Measurements from ENCODE around the gene SOX18. TPM values are rescaled to one million over a fixed set of nuclear protein-coding genes. Genes with fewer than 3 reads are reported as not detected.

Gene SOX18
- total RNA-seq, 1 donor from 2014 or later: 48.3 TPM

DNA sequence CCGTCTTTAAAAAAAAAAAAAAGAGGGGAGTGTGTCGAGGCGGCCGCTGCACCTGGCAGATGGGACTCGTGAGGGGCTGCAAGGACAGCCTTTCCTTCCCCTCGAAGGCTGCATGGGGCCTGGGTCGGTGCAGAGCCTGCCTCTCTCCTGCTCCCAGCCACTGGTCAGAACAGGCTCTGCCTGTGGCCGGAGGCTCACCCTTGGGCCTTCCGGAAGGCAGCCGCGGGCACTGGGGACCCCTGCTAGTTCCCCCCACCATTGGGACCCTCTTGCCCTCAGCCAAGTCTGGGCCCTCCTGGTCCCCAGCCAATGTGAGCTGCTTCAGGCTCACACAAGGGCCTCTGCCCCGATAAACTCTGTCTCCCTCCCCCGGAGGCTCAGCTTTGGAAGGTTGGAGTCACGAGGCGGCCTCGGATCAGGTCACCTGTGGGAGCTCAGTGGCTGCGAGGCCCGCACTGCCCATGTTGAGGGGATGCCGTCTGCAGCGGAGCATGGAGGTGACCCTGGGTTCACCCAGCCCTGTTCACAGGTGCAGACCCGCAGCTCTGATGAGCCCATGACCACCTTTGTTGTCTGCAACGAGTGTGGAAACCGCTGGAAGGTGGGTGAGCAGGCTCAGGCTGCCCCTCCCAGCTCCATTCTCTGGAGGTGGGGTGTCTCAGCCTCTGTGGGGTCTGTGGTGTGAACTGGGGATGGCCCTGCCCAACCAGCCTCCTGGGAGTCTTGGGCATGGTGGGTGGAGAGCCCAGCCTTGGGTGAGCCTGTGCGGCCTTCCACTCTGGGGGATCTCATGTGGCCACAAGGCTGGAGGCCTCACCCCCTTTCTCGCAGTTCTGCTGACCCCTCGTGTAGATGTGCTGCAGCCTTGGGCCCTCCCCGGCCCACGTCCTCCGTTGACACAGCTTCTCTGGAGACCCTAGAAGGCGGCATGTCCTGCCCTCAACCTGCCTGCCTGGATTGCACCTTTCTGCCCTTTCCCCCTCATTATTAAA lies 22.2 kb upstream of the SOX18 start:
- H3K4me3 ChIP-seq: no peak overlapping the region
- ATAC-seq (no peak), DNase-seq (no peak)
- H3K27ac ChIP-seq: no peak overlapping the region
- peaks cover 11% of the 10 kb centered on the region for H3K4me1 ChIP-seq
- TF ChIP-seq, protein P1, sequence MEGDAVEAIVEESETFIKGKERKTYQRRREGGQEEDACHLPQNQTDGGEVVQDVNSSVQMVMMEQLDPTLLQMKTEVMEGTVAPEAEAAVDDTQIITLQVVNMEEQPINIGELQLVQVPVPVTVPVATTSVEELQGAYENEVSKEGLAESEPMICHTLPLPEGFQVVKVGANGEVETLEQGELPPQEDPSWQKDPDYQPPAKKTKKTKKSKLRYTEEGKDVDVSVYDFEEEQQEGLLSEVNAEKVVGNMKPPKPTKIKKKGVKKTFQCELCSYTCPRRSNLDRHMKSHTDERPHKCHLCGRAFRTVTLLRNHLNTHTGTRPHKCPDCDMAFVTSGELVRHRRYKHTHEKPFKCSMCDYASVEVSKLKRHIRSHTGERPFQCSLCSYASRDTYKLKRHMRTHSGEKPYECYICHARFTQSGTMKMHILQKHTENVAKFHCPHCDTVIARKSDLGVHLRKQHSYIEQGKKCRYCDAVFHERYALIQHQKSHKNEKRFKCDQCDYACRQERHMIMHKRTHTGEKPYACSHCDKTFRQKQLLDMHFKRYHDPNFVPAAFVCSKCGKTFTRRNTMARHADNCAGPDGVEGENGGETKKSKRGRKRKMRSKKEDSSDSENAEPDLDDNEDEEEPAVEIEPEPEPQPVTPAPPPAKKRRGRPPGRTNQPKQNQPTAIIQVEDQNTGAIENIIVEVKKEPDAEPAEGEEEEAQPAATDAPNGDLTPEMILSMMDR (IDR thresholded peaks at IDR 0.05): no peak
- no peaks in the 10 kb centered on the region for H3K9me3 ChIP-seq
- H3K27me3 ChIP-seq (ENCODE audit: low read depth): no peaks in the 10 kb centered on the region
- intact Hi-C loops (cut with DNase I): no loop called here
- peaks cover 45% of the 10 kb centered on the region for H3K36me3 ChIP-seq

DNA sequence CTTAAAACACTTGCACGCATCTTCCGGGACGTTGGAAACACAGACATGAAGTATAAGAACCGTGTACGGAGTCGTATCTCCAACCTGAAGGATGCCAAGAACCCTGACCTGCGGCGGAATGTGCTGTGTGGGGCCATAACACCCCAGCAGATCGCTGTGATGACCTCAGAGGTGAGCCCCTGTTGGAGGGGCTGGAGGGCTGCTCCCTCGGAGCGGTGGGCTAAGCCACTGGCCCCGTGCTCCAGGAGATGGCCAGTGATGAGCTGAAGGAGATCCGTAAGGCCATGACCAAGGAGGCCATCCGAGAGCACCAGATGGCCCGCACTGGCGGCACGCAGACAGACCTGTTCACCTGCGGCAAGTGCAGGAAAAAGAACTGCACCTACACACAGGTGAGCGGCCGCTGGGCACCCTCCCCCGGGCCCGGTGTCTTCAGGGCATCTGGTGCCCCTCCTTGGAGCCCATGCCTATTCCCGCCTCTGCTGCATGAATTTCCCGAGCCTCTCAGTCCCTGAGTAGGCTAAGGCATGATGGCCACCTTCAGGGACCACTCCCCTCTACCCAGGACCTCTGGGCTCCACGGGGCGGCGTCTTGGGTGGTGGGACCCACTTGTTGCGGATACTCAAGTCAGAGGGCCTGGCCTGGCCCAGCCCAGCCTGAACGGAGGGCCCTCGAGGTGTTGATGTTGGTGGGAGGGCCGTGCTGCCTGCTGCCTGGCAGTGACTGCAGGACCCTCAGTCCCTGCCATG lies 21.0 kb upstream of the SOX18 start:
- no peak overlapping the region for H3K27ac ChIP-seq
- H3K4me1 ChIP-seq: peaks cover 12% of the 10 kb centered on the region
- intact Hi-C loops (cut with DNase I): no loop called here
- peak; percentile 50 for DNase-seq
- no peaks in the 10 kb centered on the region for H3K9me3 ChIP-seq
- TF ChIP-seq, protein P1 (IDR thresholded peaks at IDR 0.05): no peak
- no peak overlapping the region for H3K4me3 ChIP-seq
- ATAC-seq: no peak
- H3K27me3 ChIP-seq (ENCODE audit: low read depth): no peaks in the 10 kb centered on the region
- H3K36me3 ChIP-seq: peaks cover 37% of the 10 kb centered on the region

DNA sequence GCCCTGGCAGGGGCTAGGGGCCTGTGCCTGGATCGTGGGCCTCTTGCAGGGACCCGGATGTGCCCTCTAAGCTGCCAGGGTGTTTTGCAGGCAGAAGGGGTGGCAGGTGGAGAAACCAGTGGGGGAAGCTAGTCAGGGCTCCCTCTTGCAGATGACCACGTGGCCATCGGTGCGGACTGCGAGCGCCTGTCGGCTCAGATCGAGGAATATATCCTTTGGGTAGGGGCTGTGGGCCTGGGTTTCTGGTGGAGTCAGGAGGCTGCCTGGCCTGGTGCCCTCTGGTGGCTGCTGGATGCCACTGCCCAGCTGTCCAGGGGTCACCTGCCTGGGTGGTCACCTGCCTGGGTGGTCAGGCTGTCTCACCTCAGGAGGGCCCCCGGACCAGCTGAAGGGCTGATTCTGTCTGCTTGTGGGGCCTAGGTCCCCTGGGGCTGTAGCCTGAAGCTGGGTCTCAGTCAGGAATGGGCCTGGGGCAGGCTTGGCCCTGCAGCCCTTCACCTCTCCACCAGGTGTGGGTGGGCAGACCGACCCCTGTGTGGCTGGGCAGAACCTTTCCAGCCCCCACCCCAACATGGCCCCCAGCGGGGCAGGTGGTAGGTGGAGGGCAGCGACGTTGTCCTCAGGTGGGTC lies 20.3 kb upstream of the SOX18 start:
- H3K4me3 ChIP-seq: no peak overlapping the region
- intact Hi-C loops (cut with DNase I): no loop called here
- DNase-seq: peak; percentile 63

DNA sequence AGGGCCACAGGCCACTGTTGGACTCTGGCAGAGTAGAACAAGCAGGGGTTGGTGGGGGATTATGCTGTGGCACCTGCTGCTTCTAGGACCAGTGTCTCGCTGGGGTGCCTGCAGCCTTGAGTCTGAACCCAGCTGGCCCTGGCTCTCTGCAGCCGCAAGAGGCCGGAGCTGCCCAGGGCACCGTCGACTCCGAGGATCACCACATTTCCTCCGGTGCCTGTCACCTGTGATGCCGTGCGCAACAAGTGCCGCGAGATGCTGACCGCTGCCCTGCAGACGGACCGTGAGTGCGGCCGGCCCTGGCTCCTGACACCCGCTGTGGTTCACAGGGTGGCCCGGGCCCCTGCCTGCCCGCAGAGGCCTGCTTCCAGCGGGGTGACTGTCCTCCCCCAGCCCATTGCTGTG lies 19.8 kb upstream of the SOX18 start:
- Histone ChIP-seq H3K27me3 (ENCODE audit: low read depth) (no peaks in the 10 kb centered on the region), H3K9me3 (no peaks in the 10 kb centered on the region), H3K4me3 (no peak overlapping the region), H3K4me1 (peaks cover 17% of the 10 kb centered on the region), H3K27ac (no peak overlapping the region), H3K36me3 (peaks cover 25% of the 10 kb centered on the region)
- TF ChIP-seq, protein P1 (IDR thresholded peaks at IDR 0.05): no peak
- ATAC-seq (no peak), DNase-seq (no peak)
- intact Hi-C loops (cut with DNase I): no loop called here

More for the DNA sequence above, 20.3 kb upstream of the SOX18 start:
- H3K27me3 ChIP-seq (ENCODE audit: low read depth): no peaks in the 10 kb centered on the region
- H3K9me3 ChIP-seq: no peaks in the 10 kb centered on the region
- peaks cover 30% of the 10 kb centered on the region for H3K36me3 ChIP-seq
- TF ChIP-seq, protein P1 (IDR thresholded peaks at IDR 0.05): peak; percentile 74
- ATAC-seq: peak in 1 of 2 donors; percentile 4
- H3K27ac ChIP-seq: no peak overlapping the region
- peaks cover 12% of the 10 kb centered on the region for H3K4me1 ChIP-seq

All from lower lobe of right lung (tissue), 2 donors.